Left ventricle myocardium superior (tissue), 1 donor: Measurements from ENCODE around the gene LLGL2. TPM values are rescaled to one million over a fixed set of nuclear protein-coding genes. Genes with fewer than 3 reads are reported as not detected.

ENCODE experiments used
- ATAC-seq: fragments of 200-7000 bp; cut with Tn5 transposase; one replicate; pipeline ENCODE4 v1.9.1; 2020; ENCODE audit warnings: mild to moderate bottlenecking, moderate library complexity
- DNase-seq: peaks from one replicate; pipeline ENCODE4 v3.0.0-alpha.2; 2020
- intact Hi-C: fragments of 100-400 bp; cut with micrococcal nuclease; formaldehyde crosslinking; loops from one replicate; pipeline ENCODE4 v1.11.0; 2022
- total RNA-seq: library from RNA; stranded (reverse); fragmentation: NEBNext Ultra II Directional; extraction: Animal tissue kit (Norgen Biotek cat#: 25700); gene quantifications from one replicate; pipeline ENCODE4 v1.2.1, GENCODE V29; 2021
- donor health status: DM: no; HTN: yes; CAD: no; lungs with severe emphysema.

The LLGL2 gene
- total RNA-seq, 1 donor from 2014 or later: 5.1 TPM

DNA sequence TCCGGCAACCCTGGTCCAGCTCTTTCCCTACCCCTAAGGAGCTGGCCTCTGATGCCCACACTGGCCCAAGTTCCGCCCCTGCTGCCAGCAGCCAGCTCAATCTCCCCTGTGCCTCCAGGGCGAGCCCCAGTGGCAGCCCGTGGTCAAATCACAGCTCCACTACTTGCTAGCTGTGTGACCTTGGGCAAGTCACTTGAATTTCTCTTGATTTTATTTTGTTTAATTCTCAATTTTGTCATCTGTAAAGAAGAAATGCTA, 20.4 kb upstream of the LLGL2 start:
- ATAC-seq: no peak
- intact Hi-C loops: no loop called here
- DNase-seq: peak; percentile 23

DNA sequence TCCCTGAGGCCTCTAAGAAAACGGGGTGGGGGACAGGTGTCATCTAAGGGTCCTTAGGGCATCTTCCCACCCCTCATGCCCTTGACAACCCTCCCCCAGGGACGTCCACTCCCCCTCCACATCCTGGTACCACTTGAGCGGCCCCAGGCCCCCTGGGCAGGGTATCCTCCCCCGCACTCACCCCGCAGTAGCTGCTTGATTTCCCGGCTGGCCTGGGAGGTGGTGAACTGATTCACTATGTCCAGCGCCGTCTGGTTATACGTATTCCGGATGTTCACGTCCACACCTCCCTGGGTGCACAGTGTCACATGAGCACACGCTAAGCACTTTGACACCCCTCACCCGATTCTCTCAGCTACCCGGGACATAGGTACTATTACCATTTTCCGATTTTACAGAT, 19.9 kb upstream of the LLGL2 start:
- intact Hi-C loops: no loop called here
- no peak for DNase-seq
- ATAC-seq: no peak

DNA sequence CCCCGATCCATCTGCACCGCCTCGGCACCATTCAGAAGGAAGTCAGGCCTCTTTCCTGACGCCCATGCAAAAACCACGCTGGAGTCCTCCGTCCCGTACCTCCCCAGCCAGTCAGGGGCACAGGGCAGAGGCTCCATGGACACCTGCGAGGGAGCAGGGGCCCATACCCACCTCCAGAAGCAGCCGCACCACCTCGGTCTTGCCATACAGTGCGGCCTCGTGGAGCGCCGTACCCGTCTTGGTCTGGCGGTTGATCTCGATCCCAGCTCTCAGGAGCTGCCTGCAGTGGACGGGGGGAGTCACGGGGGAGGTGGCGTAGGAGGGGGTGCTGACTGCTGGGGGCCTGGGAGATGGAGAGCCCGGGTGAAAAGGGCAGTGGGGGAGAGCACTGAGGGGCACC, 19.4 kb upstream of the LLGL2 start:
- intact Hi-C loops: no loop called here
- ATAC-seq: no peak

DNA sequence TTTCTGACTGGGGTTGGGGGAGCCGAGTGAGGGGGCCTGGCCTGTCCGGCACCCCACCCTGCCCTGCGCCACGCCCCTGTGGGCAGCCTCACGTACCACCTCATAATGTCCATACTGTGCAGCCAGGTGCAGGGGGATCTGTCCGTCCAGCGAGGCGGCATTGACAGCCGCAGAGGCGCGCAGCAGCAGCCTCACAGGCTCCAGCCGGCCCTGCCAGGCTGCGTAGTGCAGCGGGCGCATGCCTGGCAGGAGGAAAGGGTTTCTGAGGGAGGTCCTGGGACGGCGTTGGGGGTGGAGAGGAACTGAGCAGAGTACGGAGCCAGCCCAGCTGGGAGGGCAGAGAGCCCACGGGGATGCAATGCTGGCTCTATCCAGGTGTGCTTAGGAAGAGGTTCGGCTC, 18.6 kb upstream of the LLGL2 start:
- ATAC-seq (no peak), DNase-seq (peak; percentile 20)
- intact Hi-C loops: no loop called here

More for the DNA sequence above, 19.4 kb upstream of the LLGL2 start:
- DNase-seq: peak; percentile 27

DNA sequence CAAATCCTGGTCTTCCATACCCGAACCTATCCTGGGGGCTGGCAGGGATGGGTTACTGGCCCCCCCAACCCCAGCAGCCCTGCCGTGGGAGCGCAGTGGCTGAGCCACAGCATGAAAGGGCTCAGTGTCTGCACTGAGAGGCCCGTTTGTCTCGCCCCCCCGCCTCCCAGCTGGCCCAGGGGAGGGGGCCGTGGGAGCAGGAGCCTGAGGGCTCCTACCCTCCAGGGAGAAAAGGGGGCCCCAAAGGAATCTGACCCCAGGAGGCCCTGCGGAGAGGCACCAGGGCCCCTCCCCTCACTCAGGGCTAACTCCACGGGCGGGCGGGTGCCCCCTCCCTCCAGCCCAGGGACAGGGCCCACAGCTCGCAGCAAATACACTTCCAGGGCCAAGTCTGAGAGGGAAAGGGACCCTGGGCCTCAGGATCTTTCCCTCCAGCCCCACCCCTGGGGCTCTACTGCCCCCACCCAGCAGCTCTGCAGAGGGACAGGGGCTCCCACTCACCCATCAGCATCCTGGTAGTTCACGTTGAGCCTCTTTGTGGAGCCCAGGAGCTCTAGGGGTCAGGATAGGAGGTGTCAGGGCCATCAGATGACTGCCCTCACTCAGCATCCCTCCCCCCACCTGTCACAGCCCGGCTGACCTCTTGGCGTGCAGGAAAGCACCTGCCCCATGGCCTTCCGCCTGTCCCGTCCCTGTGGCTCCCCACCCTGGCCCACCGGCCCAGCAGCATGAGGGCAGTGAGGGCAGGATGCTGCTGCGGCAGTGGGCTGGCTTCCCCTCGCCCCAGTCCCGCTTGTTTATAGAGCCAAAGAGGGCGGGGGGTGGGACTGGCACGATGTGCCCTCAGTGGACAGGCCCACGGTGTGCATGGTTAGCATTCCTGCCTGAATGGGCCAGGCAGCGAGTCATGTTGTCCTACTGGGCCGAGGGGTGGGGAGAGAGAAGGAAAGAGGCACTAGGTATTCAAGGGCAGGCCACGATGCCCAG, 17.5 kb upstream of the LLGL2 start:
- DNase-seq (no peak), ATAC-seq (no peak)

DNA sequence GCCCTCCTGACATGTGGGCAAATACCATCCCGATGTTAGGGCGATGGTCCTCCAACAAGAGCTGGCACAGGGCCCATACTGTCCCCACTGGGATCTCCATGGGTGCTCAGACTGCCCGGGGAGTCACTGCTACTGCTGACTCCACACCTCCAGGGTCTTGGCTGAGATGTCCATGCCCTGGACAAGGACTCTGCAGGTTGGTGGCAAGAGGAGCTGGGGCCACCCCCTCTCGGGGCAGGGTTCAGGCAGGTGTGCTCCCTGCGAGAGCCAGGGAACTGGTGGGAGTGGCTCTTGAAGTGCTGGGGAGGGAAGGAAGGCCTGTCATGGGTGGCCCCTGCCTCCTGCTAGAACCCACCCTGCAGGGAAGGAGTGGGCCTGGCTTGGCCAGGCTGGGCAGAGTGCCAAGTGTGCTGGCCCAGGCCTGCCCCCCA, 16.6 kb upstream of the LLGL2 start:
- intact Hi-C loops: no loop called here
- DNase-seq (peak; percentile 55), ATAC-seq (peak; percentile 6)

More for the DNA sequence above, 17.5 kb upstream of the LLGL2 start:
- intact Hi-C loops: no loop called here

DNA sequence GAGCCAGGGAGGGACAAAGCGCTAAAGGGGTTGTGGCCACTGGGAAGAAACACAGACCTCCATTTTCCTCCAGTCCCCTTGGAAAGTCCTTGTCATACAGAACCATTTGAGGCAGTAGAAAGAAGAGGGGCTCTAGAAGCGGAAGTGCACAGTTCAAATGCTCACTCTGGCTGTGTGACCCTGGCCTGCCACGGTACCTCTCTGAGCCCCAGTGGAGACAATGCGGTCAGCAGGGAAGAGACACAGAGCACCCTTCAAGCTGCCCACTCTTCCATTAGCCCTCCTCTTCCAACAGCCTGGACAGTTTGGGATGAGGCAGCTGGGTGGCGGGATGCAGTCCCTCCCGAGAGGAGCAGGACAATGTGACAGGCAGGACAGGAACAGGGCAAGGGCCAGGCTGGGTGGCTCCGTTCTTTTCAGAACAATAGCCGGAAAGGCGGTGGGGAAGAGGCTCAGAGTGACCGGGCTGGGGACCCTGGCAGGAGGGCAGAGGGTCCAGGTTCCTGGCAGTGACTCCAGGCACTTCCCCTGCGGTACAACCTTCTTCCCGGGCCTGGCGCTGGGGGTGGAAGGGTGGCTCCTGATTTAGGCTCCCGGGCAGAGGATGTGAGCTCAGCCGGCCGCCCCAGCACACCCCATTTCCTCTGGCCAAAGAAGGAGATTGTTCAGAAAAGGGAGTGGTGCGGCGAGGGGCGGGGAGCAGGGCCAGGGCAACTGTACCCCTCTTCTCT, 15.8 kb upstream of the LLGL2 start:
- DNase-seq (peak; percentile 73), ATAC-seq (peak; percentile 51)
- intact Hi-C loops: loop anchor here (10.0 kb wide), 1 partner anchor 85 kb away; no protein-coding TSS in a partner anchor

DNA sequence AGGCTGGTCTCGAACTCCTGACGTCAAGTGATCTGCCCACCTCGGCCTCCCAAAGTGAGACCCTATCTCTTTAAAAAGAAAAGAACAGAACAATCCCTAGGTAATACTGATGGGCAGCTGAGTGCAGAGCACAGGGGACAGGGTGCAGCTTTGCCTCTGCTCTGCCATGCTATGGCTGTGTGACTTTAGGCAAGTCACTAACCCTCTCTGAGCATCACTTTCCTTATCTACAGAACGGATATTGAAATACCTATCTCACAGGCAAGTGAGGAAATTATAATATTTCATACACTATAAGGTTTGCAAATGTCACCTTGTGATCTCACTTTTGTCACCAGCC, 14.3 kb upstream of the LLGL2 start:
- intact Hi-C loops: loop anchor here (10.0 kb wide), 1 partner anchor 86 kb away; no protein-coding TSS in a partner anchor
- DNase-seq (no peak), ATAC-seq (no peak)

DNA sequence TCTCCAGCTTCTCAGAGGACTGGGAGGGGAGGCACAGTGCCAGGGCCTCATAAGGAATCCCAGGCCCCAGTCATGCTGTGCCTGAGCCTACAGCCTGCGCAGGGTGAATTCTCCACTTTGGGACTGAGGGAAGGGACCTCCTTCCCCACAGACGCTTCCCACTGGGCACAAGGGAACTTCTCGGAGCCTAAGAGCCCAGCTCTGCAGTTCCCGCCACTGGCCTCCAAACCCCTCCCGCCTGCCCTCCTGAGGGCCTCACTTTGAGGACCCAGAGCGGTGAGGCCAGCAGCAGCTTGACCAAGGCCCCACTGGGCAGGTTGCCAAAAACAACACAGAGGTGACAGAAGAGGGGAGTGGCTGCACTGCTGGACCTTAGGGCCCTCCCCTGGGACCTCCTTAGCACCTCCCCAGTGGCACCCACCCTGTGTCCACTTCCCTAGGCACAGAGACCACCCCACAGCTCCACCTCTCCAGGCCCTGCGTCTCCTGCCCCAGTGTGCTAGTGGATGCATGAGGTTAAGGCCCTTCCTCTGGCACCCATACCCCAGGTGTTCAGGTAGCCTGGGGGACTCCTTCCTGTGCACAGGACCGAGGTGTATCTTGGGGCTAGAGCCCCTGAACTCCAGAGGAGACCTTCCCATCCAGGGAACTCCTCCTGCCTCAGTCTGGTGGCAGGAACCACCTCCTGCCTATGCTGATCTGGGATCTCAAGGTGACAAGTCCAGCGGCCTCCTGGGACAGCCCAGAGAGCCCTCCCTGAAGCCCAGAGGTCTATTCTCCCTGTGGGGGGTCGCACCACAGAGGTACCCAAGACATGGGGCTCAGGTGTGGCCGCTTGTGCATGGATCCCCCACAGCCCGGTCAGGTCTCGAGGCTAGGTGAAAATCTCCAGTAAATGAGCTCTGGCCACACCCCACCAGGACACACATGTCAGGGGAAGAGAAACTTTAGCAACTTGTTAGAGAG, 13.6 kb upstream of the LLGL2 start:
- DNase-seq: peak; percentile 68
- intact Hi-C loops: loop anchor here (10.0 kb wide), 1 partner anchor 87 kb away; no protein-coding TSS in a partner anchor
- ATAC-seq: no peak

DNA sequence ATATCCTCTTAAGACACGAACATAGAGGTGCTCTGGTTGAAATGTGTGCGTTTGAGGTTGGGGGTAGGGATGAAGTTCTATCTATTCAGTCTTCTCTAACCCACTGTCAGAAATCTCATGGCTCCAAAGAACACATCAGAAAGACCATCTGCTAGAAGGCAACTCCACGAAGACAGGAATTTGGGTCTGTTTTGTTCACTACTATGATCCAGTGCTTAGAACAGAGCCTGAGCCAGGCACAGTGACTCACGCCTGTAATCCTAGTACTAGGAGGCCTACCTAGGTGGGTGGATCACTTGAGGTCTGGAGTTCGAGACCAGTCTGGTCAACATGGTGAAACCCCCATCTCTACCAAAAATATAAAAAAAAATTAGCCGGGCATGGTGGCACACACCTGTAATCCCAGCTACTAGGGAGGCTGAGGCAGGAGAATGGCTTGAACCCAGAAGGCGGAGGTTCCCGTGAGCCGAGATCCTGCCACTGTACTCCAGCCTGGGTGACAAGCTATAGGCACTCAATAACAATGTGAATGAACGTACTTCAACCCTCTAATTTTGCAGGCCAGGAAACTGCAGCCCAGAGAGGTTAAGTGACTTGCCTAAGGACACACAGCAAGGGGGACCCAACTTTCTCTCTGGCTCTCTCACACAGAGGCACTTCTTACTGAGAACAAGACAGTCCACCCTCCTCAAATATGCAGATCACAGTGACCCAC, 12.4 kb upstream of the LLGL2 start:
- intact Hi-C loops: loop anchor here (10.0 kb wide), 1 partner anchor 88 kb away; no protein-coding TSS in a partner anchor
- DNase-seq (no peak), ATAC-seq (no peak)

DNA sequence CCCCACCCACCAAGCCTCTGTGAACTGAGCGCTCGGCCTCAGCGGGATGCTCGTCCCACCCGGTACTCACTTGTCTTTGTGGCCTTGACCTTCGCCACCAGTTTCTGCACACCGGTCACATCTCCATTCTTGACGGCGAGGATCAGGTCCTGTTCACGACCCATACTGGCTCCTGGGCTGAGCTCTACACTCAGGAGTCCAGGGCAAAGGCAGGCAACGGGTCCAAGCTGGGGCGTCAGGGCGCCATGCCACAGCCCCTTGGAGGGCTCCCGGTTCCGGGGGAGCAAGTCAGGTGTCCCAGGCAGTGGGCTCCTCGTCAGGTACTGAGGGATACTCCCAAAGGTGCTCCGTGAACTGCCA, 11.9 kb upstream of the LLGL2 start:
- ATAC-seq (no peak), DNase-seq (no peak)
- intact Hi-C loops: loop anchor here (10.0 kb wide), 1 partner anchor 89 kb away; no protein-coding TSS in a partner anchor

DNA sequence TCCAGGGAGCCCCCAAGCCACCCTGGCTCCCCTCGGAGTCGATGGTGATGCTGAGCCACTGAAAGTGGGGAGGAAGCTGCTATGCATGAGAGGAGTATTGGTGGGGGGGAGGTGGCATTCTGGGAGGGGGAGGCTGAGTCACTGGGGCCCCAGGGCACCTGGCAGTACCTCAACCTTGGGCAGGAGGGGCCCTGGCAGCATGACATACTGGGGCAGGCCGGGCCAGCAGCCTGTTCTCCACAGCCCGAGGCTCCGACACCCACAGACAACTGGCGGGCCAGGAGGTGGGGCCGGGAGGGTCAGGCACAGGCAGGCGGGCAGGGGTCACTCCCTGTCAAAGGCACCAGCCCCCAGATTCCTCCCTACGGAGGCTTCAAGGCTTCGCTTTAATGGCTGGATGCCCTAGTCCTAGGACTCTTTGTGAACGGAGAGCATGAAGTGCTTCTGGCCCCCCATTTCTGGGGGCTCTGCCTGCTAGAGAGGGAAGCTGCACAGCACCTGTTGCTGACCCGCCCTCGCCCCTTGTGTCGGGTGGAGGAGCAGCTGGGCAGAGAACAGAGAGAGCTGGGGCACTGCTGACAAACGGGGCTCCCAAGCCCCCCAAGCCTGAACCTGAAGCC, 11.1 kb upstream of the LLGL2 start:
- ATAC-seq: no peak
- DNase-seq: peak; percentile 56
- intact Hi-C loops: loop anchor here (10.0 kb wide), 1 partner anchor 90 kb away; no protein-coding TSS in a partner anchor

DNA sequence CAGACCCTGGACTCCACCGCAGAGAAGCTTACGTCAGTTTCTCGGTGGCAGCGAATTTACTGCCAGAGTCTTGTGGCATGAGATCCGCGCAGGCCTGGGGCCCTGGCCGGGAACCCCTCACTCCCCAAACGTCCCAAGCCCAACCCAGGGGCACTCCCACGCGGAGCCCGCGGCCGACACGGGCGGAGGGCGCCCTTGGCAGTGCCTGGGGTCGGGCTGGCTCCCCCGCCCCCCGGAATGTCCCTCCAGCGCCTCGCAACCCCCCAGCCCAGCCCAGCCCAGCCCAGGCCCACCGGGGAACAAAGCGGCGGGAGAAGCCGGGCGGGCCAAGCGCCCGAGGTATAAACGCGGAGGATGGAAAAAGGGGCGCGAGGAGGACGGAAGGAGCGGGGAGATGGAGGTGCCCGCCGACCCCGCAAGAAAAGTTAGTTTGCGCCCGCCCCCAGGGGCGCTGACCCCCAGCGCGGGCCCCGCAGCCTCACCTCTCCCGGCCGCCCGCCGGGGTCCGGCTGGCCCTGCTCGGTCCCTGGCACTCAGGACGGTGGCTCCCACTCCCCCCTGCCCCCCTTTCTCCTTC, 10.5 kb upstream of the LLGL2 start:
- DNase-seq (peak; percentile 54), ATAC-seq (no peak)
- intact Hi-C loops: loop anchor here (10.0 kb wide), 1 partner anchor 90 kb away; no protein-coding TSS in a partner anchor

DNA sequence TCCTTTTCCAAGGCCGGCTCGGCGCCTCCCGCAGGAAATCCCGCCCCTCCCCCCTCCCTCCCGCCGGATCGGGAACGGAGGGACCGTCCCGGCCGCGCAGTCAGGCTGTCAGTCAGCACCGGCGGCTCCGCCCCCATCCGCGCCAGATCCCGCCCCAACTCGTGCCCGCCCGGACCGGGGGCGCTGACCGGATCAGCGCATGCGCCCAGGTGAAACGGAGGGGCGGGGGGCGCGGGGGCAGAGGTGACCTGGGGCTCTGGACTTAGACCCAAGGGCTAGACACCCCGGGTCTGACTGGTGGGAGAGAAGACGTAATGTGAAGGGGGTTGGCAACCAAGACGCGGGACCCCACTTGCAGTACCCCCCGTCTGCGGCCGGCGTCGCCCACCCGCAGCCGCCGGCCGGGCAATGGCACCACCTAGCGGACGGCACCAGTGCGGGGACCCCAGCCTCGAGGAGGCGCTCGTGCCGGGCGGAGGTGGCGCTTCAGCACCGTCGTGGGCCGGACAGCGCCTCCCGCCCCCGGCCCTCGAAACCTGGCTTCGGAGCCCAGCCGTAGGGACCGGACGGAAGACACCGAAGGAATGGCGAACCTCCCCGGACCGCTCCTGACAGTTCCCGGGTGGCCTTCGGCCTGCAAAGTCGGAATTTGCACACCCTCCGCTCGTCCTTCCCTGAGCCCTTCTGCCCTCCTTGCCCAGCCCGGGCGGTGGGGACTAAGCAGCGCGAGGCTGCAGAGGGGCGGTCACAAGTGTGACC, 9.8 kb upstream of the LLGL2 start, which contains the start of gene CASKIN2:
Gene CASKIN2, minus strand, starts transcription at position 42 of the 759 bp plus-strand sequence. CDS start 1,733 bp downstream, outside the sequence.
- intact Hi-C loops: loop anchor here (10.0 kb wide), 1 partner anchor 91 kb away; no protein-coding TSS in a partner anchor
- peak; percentile 99 for DNase-seq
- ATAC-seq: peak; percentile 92

DNA sequence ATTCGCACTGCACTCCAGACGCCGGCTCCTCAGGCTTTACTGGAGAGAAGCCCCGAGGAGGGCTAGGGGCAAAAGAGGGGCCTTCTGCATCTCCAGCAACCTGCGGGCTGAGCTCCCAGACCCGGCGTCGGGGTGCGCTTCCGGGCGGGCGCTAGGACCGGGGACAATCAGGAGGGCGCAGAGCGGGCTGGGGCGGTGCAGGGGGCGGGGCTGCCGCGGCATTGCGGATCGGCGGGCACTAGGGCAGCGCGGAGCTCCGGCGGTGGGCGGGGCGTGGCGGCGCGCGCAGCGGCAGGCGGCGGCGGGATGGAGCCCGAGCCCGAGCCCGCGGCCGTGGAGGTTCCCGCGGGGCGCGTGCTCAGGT, 9.3 kb upstream of the LLGL2 start, which contains the start of gene TSEN54:
Gene TSEN54, plus strand, starts transcription at position 274 of the 364 bp plus-strand sequence. Its CDS starts 33 bp downstream, at position 307.
- DNase-seq (peak; percentile 98), ATAC-seq (peak; percentile 89)
- intact Hi-C loops: loop anchor here (10.0 kb wide), 1 partner anchor 91 kb away; no protein-coding TSS in a partner anchor

DNA sequence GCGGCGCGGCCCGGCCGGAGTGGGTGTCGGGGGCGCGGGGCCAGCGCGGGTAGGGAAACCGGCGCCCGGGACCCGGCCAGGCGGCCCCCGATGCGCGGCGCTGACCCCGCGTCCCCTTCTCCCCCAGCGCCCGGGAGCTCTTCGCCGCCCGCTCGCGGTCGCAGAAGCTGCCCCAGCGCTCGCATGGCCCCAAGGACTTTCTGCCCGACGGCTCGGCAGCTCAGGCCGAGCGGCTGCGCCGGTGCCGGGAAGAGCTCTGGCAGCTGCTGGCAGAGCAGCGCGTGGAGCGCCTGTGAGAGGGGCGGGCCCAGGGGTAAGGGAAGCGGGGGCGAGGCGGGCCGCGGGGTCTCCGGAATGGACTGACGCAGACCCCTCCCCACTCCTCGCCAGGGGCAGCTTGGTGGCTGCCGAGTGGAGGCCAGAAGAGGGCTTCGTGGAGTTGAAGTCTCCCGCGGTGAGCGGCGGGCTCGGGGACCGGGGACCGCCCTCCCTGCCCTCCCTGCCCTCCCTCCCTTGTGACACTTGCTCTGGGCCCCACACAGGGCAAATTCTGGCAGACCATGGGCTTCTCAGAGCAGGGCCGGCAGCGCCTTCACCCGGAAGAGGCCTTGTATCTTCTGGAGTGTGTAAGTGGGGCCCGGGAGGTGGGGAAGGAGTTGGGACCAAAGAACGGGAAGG, 8.7 kb upstream of the LLGL2 start:
- ATAC-seq (no peak), DNase-seq (peak; percentile 61)
- intact Hi-C loops: loop anchor here (10.0 kb wide), 1 partner anchor 92 kb away; no protein-coding TSS in a partner anchor
